Tibial nerve (tissue), 4 donors: ENCODE measurements around the gene C6orf120. TPM values are rescaled to one million over a fixed set of nuclear protein-coding genes. Genes with fewer than 3 reads are reported as not detected.

Experiments used
- DNase-seq, 2 donors: peaks; one replicate each; pipeline ENCODE4 v3.0.0-alpha.2; 2019; ENCODE audit warnings: low spot score in 2 of 2
- H3K27ac ChIP-seq, 4 donors: fragments of 200-600 bp; sonication (generic) in 3 of 4; one replicate each; pipeline ENCODE4 v1.5.1; 2017 to 2019; ENCODE audit warnings: mild to moderate bottlenecking in 1 of 4
- H3K27me3 ChIP-seq, 2 donors: fragments of 200-600 bp; sonication (generic) in 1 of 2; one replicate each; pipeline versions ENCODE4 v1.5.1 to v1.6.0; 2017 to 2019
- H3K36me3 ChIP-seq, 3 donors: fragments of 200-600 bp; sonication (generic); one replicate each; pipeline ENCODE4 v1.5.1; 2018 to 2019
- H3K4me1 ChIP-seq, 4 donors: fragments of 200-600 bp; sonication (generic) in 3 of 4; one replicate each; pipeline ENCODE4 v1.5.1; 2017 to 2019
- H3K4me3 ChIP-seq, 4 donors: fragments of 200-600 bp; sonication (generic) in 3 of 4; one replicate each; pipeline ENCODE4 v1.5.1; 2017 to 2019; ENCODE audit warnings: mild to moderate bottlenecking in 1 of 4, moderate library complexity in 1 of 4
- H3K9me3 ChIP-seq, 4 donors: fragments of 200-600 bp; sonication (generic) in 3 of 4; one replicate each; pipeline ENCODE4 v1.5.1; 2017 to 2019
- EP300 ChIP-seq, 2 donors: sonication (generic); formaldehyde crosslinking; IDR thresholded peaks; one replicate each; pipeline ENCODE4 v1.6.1; 2017; ENCODE audit warnings: antibody characterized with exemption in 2 of 2, mild to moderate bottlenecking in 1 of 2
- POLR2A ChIP-seq, 2 donors: fragments of 450-650 bp; IDR thresholded peaks; one replicate each; pipeline ENCODE4 v1.6.1; 2017; ENCODE audit warnings: antibody characterized with exemption in 2 of 2, mild to moderate bottlenecking in 2 of 2, moderate library complexity in 2 of 2
- WGBS, 2 donors: methylation state at CpG; one replicate each; pipeline ENCODE4 v1.1.5; 2018; 5-methylcytosine and 5-hydroxymethylcytosine counted together
- total RNA-seq, 4 donors: library from RNA; depleted of rRNA; stranded (reverse); fragments of >200 nt; gene quantifications; one replicate each; pipeline ENCODE4 v1.1.0, GENCODE V29; 2016
- TF ChIP-seq, protein P1 (sequence below), 5 experiments: fragments of 200-600 bp in 3 of 5; fragments of 450-650 bp in 2 of 5; sonication (generic) in 3 of 5; IDR thresholded peaks; one replicate each; pipeline ENCODE4 v1.5.1; 2016 to 2019; ENCODE audit warnings: antibody characterized with exemption in 5 of 5, mild to moderate bottlenecking in 3 of 5, moderate library complexity in 2 of 5

The C6orf120 gene
- total RNA-seq, 4 donors from 2014 or later, result 42.0 to 47.5 (median 45.0) TPM

DNA sequence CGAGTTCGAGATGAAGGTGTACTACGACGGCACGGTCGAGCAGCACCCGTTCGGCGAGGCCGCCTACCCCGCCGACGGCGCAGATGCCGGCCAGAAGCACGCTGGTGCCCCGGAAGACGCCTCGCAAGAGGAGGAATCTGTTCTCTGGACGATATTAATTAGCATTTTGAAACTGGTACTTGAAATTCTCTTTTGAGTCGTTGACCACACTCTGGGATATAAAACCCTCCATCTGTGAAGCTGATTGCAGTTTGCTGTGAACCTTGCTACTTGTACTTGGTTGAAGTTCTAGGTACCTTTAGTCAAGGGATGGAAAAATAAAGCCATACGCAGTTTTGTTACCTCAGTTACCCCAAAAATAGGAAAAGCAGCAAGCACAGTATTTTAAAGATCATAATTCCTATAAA lies 917 bp downstream of the C6orf120 start:
- TF ChIP-seq POLR2A (IDR thresholded peaks at IDR 0.05) (no peak), EP300 (IDR thresholded peaks at IDR 0.05) (no peak)
- TF ChIP-seq, protein P1, sequence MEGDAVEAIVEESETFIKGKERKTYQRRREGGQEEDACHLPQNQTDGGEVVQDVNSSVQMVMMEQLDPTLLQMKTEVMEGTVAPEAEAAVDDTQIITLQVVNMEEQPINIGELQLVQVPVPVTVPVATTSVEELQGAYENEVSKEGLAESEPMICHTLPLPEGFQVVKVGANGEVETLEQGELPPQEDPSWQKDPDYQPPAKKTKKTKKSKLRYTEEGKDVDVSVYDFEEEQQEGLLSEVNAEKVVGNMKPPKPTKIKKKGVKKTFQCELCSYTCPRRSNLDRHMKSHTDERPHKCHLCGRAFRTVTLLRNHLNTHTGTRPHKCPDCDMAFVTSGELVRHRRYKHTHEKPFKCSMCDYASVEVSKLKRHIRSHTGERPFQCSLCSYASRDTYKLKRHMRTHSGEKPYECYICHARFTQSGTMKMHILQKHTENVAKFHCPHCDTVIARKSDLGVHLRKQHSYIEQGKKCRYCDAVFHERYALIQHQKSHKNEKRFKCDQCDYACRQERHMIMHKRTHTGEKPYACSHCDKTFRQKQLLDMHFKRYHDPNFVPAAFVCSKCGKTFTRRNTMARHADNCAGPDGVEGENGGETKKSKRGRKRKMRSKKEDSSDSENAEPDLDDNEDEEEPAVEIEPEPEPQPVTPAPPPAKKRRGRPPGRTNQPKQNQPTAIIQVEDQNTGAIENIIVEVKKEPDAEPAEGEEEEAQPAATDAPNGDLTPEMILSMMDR (IDR thresholded peaks at IDR 0.05), result no peak
- Histone ChIP-seq H3K27me3 (no peaks in the 10 kb centered on the region), H3K36me3 (peaks cover 0 to 32% (median 0%) of the 10 kb centered on the region in 3 donors), H3K4me1 (peaks cover 0 to 55% (median 27%) of the 10 kb centered on the region in 4 donors), H3K4me3 (peak overlapping the region; percentile 76 to 97 (median 90)), H3K9me3 (no peaks in the 10 kb centered on the region), H3K27ac (peak overlapping the region; percentile 65 to 96 (median 94))
- 4 to 6% methylated on average over 14 to 20 of the region's 22 CpGs for WGBS, 2 donors
- DNase-seq, result no peak

DNA sequence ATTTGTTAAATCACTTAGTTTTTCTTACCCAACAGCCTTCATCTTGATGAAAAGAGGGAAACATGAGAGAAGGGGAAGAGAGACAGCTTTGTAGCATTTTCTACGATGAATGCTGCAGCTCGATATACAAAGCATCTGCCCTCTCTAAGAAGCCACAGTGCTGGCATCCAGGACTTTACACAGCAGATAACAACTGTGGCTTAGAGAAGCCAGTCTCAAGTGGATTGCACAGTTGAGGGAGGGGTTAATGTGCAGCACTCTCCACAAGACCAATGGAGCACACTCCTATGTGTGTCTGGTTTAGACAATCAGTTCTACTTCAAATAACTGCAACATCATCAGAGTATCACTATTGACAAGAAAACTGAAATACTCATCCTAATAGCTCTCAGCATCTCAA lies 5.8 kb downstream of the C6orf120 start:
- peaks cover 0 to 56% (median 6%) of the 10 kb centered on the region in 3 donors for H3K36me3 ChIP-seq
- no peak overlapping the region for H3K4me3 ChIP-seq
- DNase-seq, result no peak
- H3K27me3 ChIP-seq, result no peaks in the 10 kb centered on the region
- H3K4me1 ChIP-seq, result peaks cover 0 to 30% (median 18%) of the 10 kb centered on the region in 4 donors
- TF ChIP-seq, protein P1 (IDR thresholded peaks at IDR 0.05), result no peak
- TF ChIP-seq EP300 (IDR thresholded peaks at IDR 0.05) (no peak), POLR2A (IDR thresholded peaks at IDR 0.05) (no peak)
- no peaks in the 10 kb centered on the region for H3K9me3 ChIP-seq
- H3K27ac ChIP-seq, result no peak overlapping the region
- 59 to 68% methylated on average over 2 of the region's 2 CpGs for WGBS, 2 donors

DNA sequence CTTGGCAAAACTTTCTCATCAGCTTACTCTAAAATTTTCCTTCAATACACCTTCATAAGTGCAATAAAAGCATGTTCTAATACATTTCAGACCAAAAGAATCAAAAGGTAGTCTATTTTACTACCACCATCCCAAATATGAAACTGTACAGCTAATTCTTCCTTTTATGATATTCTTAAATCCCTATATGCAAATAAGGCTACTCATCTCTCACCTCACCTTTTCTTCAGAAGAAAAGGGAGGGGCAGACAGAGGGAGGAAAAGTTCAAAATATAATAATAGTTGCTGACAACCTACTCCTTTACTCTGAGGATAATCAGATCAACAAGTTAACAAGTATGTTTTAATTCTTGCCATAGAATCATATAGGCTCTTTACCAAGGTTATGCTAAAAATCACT lies 7.4 kb downstream of the C6orf120 start:
- Histone ChIP-seq H3K9me3 (no peaks in the 10 kb centered on the region), H3K36me3 (peaks cover 0 to 63% (median 6%) of the 10 kb centered on the region in 3 donors), H3K27ac (no peak overlapping the region), H3K4me1 (peaks cover 0 to 15% (median 6%) of the 10 kb centered on the region in 4 donors), H3K4me3 (no peak overlapping the region), H3K27me3 (no peaks in the 10 kb centered on the region)
- DNase-seq, result no peak
- no peak for TF ChIP-seq POLR2A (IDR thresholded peaks at IDR 0.05)
- TF ChIP-seq EP300 (IDR thresholded peaks at IDR 0.05), result no peak
- TF ChIP-seq, protein P1 (IDR thresholded peaks at IDR 0.05), result no peak

DNA sequence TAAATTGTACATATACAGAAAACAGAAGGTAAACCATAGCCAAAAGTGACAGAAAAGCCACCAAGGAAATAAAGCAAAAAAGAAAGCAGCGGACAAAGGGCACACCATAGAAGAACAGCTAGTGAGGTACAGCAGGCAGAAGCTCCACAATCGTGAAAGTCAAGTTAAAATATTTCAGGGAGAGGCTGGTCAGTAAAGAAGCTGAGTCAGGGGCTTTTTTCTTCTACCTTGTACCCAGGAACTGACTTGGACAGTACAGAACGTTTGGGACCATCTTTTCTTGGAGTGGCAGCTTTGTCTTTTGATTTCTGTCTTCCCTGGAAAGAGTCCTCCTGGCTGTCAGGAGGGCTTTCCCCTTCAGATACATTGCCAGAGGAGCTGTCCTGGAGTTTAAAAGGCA lies 8.1 kb downstream of the C6orf120 start:
- H3K27me3 ChIP-seq, result no peaks in the 10 kb centered on the region
- TF ChIP-seq POLR2A (IDR thresholded peaks at IDR 0.05), result no peak
- TF ChIP-seq, protein P1 (IDR thresholded peaks at IDR 0.05), result no peak
- no peak for TF ChIP-seq EP300 (IDR thresholded peaks at IDR 0.05)
- no peak overlapping the region for H3K27ac ChIP-seq
- H3K4me3 ChIP-seq, result no peak overlapping the region
- H3K36me3 ChIP-seq, result peaks cover 0 to 63% (median 14%) of the 10 kb centered on the region in 3 donors
- 78 to 84% methylated on average over 3 of the region's 3 CpGs for WGBS, 2 donors
- no peaks in the 10 kb centered on the region for H3K9me3 ChIP-seq
- no peak for DNase-seq
- H3K4me1 ChIP-seq, result peaks cover 0 to 8% (median 0%) of the 10 kb centered on the region in 4 donors

DNA sequence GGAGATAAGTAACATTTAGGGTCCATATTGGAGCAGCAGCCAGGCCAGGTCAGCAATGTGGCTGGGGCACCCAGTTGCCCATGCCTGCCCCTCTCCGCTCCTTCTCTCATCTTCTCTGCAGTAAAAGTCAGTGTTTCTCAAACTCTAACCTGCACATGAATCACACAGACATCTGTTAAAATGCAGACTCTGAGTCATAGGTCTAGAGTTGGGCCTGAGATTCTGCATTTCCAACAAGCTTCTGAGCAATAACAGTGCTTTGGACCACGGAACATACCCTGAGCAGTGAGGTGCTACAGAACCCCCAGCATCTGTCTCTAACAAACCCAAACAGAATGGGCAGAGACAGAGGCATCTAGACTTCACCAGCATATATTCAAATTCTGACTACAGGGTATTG lies 12.3 kb downstream of the C6orf120 start:
- H3K4me1 ChIP-seq, result peaks cover 0 to 3% (median 0%) of the 10 kb centered on the region in 4 donors
- no peak for TF ChIP-seq POLR2A (IDR thresholded peaks at IDR 0.05)
- no peak for TF ChIP-seq EP300 (IDR thresholded peaks at IDR 0.05)
- TF ChIP-seq, protein P1 (IDR thresholded peaks at IDR 0.05), result no peak
- no peak for DNase-seq
- H3K9me3 ChIP-seq, result no peaks in the 10 kb centered on the region
- H3K4me3 ChIP-seq, result no peak overlapping the region
- H3K27ac ChIP-seq, result no peak overlapping the region
- no peaks in the 10 kb centered on the region for H3K27me3 ChIP-seq
- 91 to 97% methylated on average over 2 of the region's 2 CpGs for WGBS, 2 donors
- peaks cover 0 to 63% (median 20%) of the 10 kb centered on the region in 3 donors for H3K36me3 ChIP-seq
